ENCODE measurements around the gene OCA2.

OCA2 gene

DNA sequence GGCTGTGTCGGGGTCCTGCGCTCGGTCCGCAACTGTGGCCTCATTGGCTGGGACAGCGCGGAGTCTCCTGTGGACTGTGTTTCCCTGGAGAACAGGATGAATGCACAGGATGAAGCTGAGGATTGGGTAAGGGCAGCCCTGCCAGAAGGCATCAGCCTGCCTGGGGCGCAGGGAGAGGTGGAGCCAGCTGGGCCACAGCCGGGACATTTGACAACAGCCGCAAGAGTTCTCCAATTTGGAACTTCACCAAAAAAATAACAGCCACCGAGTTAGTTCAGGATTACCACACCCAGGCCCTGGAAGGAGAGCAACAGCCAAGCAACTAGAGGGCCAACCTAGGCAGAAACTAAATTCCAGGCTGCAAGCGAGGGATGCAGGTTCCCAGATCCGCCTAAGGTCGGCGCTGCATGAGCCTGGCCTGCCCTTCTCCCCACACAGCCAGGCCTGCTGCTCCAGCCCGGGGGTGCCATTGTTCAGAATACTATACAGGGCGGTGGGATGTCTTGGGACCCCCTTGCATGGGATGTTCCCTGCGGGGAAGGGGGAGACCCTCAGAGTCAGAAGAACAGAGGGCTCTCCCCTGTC is 229.3 kb downstream of the OCA2 start:
- no peak for DNase-seq (ENCODE audit: low read depth)
- H3K4me3 ChIP-seq (ENCODE audit: low read depth, low read length) = no peak overlapping the region
- TF ChIP-seq, protein P1, sequence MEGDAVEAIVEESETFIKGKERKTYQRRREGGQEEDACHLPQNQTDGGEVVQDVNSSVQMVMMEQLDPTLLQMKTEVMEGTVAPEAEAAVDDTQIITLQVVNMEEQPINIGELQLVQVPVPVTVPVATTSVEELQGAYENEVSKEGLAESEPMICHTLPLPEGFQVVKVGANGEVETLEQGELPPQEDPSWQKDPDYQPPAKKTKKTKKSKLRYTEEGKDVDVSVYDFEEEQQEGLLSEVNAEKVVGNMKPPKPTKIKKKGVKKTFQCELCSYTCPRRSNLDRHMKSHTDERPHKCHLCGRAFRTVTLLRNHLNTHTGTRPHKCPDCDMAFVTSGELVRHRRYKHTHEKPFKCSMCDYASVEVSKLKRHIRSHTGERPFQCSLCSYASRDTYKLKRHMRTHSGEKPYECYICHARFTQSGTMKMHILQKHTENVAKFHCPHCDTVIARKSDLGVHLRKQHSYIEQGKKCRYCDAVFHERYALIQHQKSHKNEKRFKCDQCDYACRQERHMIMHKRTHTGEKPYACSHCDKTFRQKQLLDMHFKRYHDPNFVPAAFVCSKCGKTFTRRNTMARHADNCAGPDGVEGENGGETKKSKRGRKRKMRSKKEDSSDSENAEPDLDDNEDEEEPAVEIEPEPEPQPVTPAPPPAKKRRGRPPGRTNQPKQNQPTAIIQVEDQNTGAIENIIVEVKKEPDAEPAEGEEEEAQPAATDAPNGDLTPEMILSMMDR (IDR thresholded peaks at IDR 0.05; ENCODE audit: control insufficient read depth, extremely low read depth, insufficient read depth) = no peak

DNA sequence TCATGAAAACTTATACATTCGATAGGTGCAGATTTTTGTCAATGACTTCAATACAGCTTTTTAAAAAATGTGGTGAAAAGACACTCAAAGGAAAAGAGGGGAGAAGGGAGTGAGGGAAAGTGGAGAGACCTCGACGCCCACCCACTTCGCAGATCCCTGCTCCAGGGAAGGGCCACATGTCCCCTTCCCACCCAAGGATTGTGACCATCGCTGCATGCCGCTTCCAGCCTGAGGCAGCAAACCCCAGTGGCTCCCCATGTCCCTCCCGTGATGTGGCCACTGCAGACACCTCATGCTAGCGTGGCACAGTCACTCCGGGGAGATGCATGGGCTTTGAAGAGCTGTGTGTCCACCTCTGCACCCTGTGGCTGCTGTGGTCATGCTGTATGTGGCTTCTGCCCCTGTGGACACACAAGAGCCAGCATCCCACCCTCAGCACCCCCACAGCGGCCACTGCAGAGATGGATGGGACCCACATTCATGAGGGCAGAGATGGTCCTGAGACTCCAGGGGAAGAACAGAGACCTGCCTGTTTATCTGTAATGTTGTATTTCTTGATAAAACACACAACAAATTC is 230.2 kb downstream of the OCA2 start:
- no peak for DNase-seq (ENCODE audit: low read depth)
- no peak overlapping the region for H3K4me3 ChIP-seq (ENCODE audit: low read depth, low read length)
- TF ChIP-seq, protein P1 (IDR thresholded peaks at IDR 0.05; ENCODE audit: control insufficient read depth, extremely low read depth, insufficient read depth) = no peak

DNA sequence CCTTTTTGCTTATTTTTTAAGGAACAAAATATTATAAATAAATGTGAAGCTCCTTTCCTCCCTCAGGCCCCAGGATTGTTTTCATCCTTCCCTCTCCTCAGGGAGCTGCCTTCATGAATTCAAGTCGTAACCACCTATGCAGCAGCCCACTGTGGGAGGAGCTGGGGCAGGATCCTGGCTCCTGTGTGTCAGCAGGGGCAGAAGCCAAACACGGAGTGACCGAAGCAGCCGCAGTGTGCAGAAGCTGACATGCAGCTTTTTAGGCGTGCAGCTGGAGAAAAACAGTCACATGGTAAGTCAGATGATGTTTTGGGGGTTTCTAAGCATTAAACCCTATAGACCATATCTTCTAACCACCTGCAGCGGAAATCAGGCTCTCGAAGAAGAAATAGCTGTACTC is 231.3 kb downstream of the OCA2 start:
- no peak for DNase-seq (ENCODE audit: low read depth)

DNA sequence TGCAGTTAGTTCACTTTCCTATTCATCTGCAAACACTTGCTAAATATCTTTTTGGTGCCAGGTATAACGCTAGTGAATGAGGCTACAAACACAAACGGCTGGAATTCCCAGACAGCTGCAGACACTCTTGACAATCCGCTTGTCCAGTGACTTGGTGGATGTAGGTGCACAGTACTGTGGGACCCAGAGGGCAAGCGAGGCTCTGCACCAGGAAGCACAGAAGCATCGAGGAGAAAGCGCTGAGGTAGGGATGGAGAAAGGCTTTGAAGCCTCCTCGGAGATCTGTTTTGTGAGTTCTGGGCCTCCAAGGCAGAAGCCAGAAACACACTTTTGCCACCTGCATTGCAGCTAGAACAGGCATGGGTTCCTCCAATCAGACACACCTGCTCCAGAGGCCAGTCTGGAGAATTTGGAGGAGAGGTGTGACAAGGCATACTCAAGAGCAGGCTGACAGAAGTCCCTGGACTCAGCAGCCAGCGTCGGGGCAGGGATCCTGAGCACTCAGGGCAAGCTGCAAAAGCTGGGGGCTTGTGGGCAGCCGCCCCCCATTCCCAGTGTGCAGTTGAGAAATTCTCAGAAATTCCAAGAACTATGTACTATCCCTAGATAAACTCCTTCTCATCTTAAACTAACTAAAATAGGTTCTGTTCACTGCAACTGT is 232.5 kb downstream of the OCA2 start:
- no peak for DNase-seq (ENCODE audit: low read depth)
- no peak overlapping the region for H3K4me3 ChIP-seq (ENCODE audit: low read depth, low read length)
- TF ChIP-seq, protein P1 (IDR thresholded peaks at IDR 0.05; ENCODE audit: control insufficient read depth, extremely low read depth, insufficient read depth) = no peak

More for the DNA sequence above, 231.3 kb downstream of the OCA2 start:
- H3K4me3 ChIP-seq (ENCODE audit: low read depth, low read length) = no peak overlapping the region
- TF ChIP-seq, protein P1 (IDR thresholded peaks at IDR 0.05; ENCODE audit: control insufficient read depth, extremely low read depth, insufficient read depth) = no peak

DNA sequence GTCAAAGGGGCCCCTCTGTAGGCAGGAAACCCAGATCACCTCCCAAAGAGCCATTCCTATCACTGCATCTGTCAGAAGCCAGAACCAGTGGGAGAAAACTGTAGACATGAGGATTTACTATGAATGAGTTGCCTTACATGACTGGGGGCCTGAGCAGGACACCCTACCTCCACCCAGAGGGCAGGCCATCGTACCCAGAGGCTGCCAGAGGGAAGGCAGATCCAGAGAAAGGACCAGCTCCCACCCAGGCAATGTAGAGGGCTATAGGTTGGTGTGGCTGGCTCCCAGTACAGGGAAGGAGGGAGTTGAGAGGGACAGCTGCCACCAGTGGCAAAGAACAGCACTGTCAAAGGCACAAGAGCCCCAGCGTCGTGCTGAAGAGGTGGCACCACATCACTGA is 233.2 kb downstream of the OCA2 start:
- TF ChIP-seq, protein P1 (IDR thresholded peaks at IDR 0.05; ENCODE audit: control insufficient read depth, extremely low read depth, insufficient read depth) = no peak
- no peak for DNase-seq (ENCODE audit: low read depth)
- no peak overlapping the region for H3K4me3 ChIP-seq (ENCODE audit: low read depth, low read length)

DNA sequence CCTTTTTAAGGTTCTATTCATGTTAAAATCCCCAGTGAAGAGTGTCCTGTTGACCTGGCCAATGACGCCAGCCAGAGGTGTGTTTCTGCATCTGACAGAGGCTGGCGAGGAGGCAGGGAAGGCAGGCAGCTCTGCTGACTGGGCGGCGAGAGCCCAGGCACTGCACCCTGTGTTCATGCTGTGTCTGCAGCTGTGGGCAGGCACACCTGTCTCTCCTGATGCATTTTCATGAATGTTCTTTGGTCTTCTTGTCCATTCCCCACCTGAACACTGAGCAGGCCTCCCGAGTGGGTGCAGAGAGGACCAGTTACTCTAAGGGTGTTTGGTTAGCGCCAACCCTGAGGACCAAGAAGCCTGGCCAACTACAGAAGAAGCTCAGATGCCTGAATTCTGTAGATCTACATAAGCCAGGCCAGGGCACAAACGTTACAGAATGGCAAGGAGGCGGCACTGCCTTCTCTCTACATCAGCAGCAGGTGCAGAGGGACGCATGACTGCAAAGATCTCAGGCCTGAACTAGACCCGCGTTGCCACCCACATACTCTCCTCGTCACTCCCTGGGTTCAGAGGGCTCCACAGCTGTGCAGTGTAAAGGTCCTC is 233.7 kb downstream of the OCA2 start:
- TF ChIP-seq, protein P1 (IDR thresholded peaks at IDR 0.05; ENCODE audit: control insufficient read depth, extremely low read depth, insufficient read depth) = no peak
- no peak overlapping the region for H3K4me3 ChIP-seq (ENCODE audit: low read depth, low read length)
- no peak for DNase-seq (ENCODE audit: low read depth)

Data from LNCaP clone FGC (cell line).